Ovary (tissue), 9 donors: Measurements from ENCODE around the gene HSPA6. TPM values are rescaled to one million over a fixed set of nuclear protein-coding genes. Genes with fewer than 3 reads are reported as not detected.
"Not testable (repeated sequence)": the region's sequence is repeated elsewhere in the genome, so short reads cannot be mapped to it uniquely, and the experiment has no call there.

Experiments used
- DNase-seq, 5 donors: peaks; one replicate each; pipeline ENCODE4 v3.0.0-alpha.2; 2019 to 2020
- H3K27ac ChIP-seq, 2 donors: fragments of 200-600 bp; one replicate each; pipeline versions ENCODE4 v1.5.1 to v1.8.0; 2019 to 2022
- H3K27me3 ChIP-seq: fragments of 200-600 bp; one replicate; pipeline ENCODE4 v1.8.0; 2022
- H3K36me3 ChIP-seq: fragments of 200-600 bp; sonication (generic); one replicate; pipeline ENCODE4 v1.5.1; 2019
- H3K4me1 ChIP-seq: one replicate; pipeline ENCODE4 v1.8.1; 2013; ENCODE audit warnings: mild to moderate bottlenecking, moderate library complexity; ENCODE audit not compliant: insufficient read depth
- H3K4me3 ChIP-seq: fragments of 200-600 bp; sonication (generic); one replicate; pipeline ENCODE4 v1.5.1; 2017
- H3K9me3 ChIP-seq, 2 donors: fragments of 200-600 bp in 1 of 2; sonication (generic) in 1 of 2; one replicate each; pipeline versions ENCODE4 v1.5.1 to v1.8.1; 2013 to 2019; ENCODE audit warnings: mild to moderate bottlenecking in 1 of 2, moderate library complexity in 1 of 2
- WGBS, 3 donors: extraction: QIAGEN DNeasy Blood & Tissue Kit in 1 of 3; methylation state at CpG; one replicate each; pipeline versions ENCODE4 v1.1.5 to v1.1.7; 2013 to 2017; 5-methylcytosine and 5-hydroxymethylcytosine counted together
- intact Hi-C, 4 donors: fragments of 100-400 bp; cut with DNase I; formaldehyde crosslinking; loops; one replicate each; pipeline versions ENCODE4 v1.11.0 to v1.15.1; 2022 to 2023
- polyA plus RNA-seq, 2 donors: library from polyadenylated mRNA; stranded (reverse); fragments of 200-250 nt in 1 of 2; fragments of 350-450 nt in 1 of 2; fragmentation: Illumina TruSeq in 1 of 2; extraction: RNeasy Lipid Tissue Mini Kit (QIAGEN cat#74804) in 1 of 2; gene quantifications; one replicate each; pipeline ENCODE4 v1.2.3, GENCODE V29; 2013 to 2014
- total RNA-seq, 7 donors: library from RNA; depleted of rRNA in 2 of 7; stranded (reverse); fragments of >200 nt in 2 of 7; fragmentation: NEBNext Ultra II Directional in 3 of 7; extraction: Animal tissue kit (Norgen Biotek cat#: 25700) in 3 of 7; gene quantifications; one replicate each; pipeline versions ENCODE4 v1.1.0 to v1.2.4, GENCODE V29; 2016 to 2023
- donor health status: DM: no; HTN: no; CAD: no; lungs with moderate emphysema.
- donor health status: DM: no; HTN: no; CAD: no.
- donor health status: Bipolar disorder and iron deficiency.
- donor health status: DM: yes; HTN: yes; CAD: no.
- donor health status: DM: no; HTN: no; CAD: no.
- donor health status: DM: yes; HTN: yes; CAD: no.

Gene HSPA6
- total and polyA plus RNA-seq, 9 donors = 0.87 to 7.9 (median 1.6) TPM

DNA sequence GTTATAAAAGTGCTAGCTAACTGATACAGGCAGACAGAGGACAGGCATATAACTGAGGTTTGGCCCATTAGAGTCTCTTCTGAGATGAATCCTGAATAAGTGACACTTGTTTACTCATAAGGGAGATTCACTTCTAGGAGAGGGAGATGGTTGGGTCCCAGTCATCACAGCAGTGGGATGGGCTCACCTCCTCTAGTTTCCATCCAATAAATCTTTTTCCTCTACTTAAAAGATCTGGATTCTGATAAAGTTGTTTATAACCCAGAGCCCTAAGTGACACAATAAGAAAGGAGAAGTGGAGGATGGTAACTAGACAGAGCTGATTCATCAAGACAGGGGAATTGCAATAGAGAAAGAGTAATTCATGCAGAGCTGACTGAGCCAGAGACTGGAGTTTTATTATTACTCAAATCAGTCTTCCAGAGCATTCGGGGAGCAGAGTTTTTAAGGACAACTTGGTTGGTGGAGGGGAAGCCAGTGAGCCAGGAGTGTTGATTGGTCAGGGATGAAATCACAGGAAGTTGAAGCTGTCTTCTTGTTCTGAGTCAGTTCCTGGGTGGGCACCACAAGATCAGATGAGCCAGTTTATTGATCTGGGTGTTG is 30.6 kb downstream of the HSPA6 start:
- DNase-seq, H3K27ac ChIP-seq, H3K4me1 ChIP-seq, H3K36me3 ChIP-seq, H3K27me3 ChIP-seq, H3K9me3 ChIP-seq, intact Hi-C loops, H3K4me3 ChIP-seq: not testable (repeated sequence)
- 25 to 46% (median 41%) methylated on average over 1 of the region's 1 CpG for WGBS, 3 donors

DNA sequence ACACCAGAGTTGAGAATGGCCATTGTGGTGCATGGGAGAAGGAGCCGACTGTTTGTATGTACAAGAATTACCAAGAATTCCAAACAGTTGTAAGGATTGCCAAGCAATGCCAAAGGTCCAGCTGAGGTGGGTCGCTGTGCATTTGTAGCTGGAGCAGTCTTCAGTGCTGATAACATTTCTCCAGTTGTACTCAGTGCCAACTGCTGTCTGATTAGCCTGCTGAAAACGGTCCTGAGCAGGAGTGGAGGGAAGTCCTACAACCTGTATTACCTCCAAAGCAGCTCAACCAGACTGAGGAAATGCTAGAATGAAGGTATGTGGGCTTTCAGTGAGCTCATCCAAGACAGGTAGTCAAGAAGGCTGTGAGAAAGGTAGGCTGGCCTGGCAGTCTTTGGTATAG is 31.8 kb downstream of the HSPA6 start:
- H3K27me3 ChIP-seq, H3K9me3 ChIP-seq, H3K27ac ChIP-seq, H3K4me1 ChIP-seq, H3K36me3 ChIP-seq, intact Hi-C loops, DNase-seq, H3K4me3 ChIP-seq: not testable (repeated sequence)
- 32 to 61% (median 36%) methylated on average over 3 of the region's 3 CpGs for WGBS, 3 donors

DNA sequence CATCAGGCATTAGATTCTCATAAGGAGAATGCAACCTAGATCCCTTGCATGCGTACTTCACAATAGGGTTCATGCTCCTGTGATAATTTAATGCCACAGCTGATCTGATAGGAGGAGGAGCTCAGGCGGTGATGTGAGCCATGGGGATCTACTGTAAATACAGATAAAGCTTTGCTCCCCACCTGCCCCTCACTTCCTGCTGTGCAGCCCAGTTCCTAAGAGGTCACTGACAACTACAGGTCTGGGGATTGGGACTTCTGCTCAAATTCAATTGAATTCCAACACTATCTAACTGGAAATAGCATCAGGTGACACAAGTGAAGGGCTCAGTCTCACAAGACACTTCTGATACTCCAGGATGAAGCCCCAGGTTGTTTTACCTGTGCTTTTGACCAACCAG is 32.6 kb downstream of the HSPA6 start:
- intact Hi-C loops, H3K9me3 ChIP-seq, H3K4me3 ChIP-seq, H3K27ac ChIP-seq, DNase-seq, H3K4me1 ChIP-seq, H3K27me3 ChIP-seq, H3K36me3 ChIP-seq: not testable (repeated sequence)
- WGBS, 3 donors = 69 to 95% (median 77%) methylated on average over 2 of the region's 2 CpGs

DNA sequence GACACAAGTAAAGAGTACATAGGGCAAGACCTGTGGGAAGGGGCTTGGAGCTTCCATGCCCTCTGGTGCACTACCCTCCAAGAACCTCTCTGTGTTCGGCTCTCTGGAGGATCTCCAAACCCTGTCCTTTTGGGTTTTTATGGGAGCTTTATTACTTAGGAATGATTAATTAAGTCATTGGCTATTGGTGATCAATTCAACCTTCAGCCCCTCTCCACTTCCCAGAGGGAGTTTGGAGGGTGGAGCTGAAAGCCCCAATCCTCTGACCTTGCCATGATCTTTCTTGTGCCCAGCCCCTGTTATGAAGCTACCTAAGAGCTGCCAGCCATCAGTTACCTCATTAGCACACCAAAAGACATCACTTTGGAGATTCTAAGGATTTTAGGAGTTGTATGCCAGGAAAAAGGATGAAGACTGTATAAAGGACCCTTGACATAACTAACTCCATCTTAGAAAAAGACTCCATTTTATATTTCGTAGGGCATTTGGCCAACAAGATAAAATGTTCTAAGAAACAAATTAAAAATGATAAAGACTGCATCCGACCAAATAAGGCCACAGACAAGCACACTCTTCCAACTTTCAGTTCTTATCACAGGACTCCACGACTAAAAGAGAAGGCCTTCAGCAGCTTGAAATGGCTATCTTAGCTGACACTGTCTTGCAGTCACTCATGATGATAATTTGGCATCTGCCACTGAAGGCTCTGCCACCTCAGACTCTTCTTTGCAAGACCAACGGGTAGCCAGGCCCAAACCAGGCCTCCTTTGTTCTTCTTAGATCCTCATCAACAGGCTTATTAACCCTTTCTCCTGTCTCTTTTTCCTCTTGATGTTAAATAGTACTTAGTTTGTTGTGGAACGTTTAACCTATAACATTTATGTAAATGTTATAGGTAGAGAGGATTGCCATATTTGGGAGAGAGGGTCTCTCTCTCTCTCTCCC is 33.4 kb downstream of the HSPA6 start:
- H3K27me3 ChIP-seq, intact Hi-C loops, H3K9me3 ChIP-seq, DNase-seq, H3K27ac ChIP-seq, H3K4me3 ChIP-seq, H3K4me1 ChIP-seq, H3K36me3 ChIP-seq: not testable (repeated sequence)
- WGBS, 3 donors = 49 to 57% (median 55%) methylated on average over 5 of the region's 6 CpGs

DNA sequence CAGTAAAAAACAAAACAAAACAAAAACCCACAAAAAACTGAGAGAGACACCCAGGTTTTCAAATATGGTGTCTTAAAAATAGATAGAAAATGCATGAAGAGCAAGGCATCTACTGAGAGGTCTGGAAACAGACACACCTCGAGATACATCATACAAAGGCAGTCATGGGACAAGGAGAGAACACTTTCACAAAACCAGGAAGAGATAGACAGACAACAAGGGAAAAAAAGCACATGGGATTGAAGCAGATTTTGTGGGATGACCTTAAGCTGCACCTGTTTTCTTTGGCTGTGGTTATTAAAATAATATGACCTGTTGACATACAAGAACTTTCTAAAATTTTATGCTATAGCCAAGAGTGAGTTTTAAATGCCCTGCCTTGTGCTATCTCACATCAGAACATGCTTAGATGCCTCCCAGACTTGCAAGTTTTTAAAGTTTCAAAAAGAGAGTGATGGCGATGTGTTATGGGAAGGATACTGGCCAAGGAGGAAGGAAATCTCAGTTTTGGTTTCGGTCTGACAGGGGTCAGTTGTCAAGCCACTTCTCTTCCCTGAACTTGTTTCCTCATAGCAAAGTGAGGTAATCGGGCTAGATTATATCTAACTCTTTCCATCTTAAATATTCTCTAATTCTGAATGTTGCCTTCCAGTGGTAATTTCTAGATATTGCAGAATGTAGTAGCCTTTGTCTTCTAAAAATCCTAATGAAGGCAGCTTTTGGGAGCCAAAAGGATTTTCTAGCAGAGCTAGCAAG is 36.8 kb downstream of the HSPA6 start:
- DNase-seq, H3K9me3 ChIP-seq, H3K4me3 ChIP-seq, H3K4me1 ChIP-seq, intact Hi-C loops, H3K27me3 ChIP-seq, H3K27ac ChIP-seq, H3K36me3 ChIP-seq: not testable (repeated sequence)
- 63 to 64% (median 63%) methylated on average over 4 of the region's 4 CpGs for WGBS, 3 donors

DNA sequence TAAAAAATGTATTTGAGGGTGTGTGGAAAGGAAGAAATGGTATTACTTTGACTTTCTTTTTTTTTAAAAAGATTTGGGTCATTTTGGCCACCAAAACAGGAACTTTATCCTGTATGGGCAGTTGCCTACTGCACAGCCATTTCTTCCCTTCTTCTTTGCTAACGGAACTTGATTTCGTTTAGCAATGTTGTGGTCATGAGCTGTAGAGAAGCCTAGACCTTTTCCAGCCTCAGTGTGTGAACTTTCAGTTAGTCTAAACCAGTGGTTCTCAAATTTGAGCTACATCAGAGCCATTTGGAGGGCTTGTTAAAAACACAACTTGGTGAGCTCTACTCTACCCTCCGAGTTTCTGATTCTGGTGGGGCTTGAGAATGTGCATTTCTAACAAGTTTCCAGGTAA is 38.1 kb downstream of the HSPA6 start:
- H3K36me3 ChIP-seq, H3K9me3 ChIP-seq, H3K27me3 ChIP-seq, intact Hi-C loops, H3K4me3 ChIP-seq, H3K27ac ChIP-seq, DNase-seq, H3K4me1 ChIP-seq: not testable (repeated sequence)
- 79 to 92% (median 84%) methylated on average over 2 to 3 of the region's 3 CpGs for WGBS, 3 donors

DNA sequence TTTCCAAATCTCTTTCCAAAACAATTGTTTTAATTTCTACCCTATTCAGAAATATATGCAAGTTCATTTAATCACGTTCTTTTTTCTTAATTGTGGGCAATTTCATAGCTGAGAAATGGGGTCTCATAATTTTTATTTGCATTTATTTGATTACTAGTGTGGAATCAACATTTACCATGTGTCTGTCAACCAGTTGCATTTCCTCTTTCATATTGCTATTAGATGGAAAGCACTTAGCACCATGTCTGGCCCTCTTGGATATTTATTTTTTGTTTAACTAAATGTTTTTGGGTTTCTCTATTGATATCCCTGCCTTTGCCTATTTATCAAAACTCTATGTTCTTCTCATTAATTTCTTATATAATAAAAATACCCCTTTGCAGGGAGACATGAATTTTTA is 39.2 kb downstream of the HSPA6 start:
- H3K27ac ChIP-seq, H3K36me3 ChIP-seq, H3K4me1 ChIP-seq, intact Hi-C loops, H3K4me3 ChIP-seq, H3K9me3 ChIP-seq, H3K27me3 ChIP-seq, DNase-seq: not testable (repeated sequence)
- WGBS, 3 donors = 9 to 40% (median 20%) methylated on average over 1 of the region's 1 CpG

DNA sequence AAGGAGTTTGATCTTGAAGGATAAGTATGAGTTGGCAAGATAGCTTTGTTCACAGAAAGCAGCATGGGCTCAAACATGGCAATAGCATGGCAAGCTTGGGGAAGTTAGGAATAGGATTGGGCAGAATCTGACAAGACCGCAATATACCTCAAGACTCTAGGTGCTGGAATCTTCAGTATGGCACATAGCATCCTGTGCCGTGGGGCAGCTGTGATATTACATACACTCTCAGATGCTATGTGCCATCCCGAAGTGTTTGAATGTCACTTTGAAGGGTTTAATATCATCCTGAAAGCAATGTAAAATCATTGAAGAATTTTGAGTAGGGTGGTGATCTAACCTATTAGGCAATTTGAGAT is 42.2 kb downstream of the HSPA6 start:
- WGBS, 3 donors = 83 to 97% (median 94%) methylated on average over 1 to 2 of the region's 3 CpGs

DNA sequence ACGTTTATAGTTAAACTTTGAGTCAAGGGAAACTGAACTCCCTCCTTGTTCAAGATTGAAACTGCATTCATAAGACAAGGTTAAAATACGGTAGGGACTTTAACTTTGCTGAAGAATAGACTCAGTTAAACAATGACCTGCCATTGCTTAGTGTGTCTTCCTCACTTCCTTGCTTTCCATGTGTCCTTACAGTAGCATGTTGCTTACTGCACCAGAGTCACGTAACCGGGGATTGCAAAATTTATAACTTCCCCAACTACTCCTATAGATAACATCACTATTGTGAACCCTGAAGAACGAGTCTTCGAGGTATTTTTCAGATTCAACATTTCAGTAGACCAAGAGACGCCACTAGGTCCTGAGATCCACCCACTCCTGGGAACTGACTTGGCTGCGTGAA is 47.4 kb downstream of the HSPA6 start:
- H3K4me1 ChIP-seq, H3K27ac ChIP-seq, H3K9me3 ChIP-seq, H3K27me3 ChIP-seq, intact Hi-C loops, H3K4me3 ChIP-seq, DNase-seq, H3K36me3 ChIP-seq: not testable (repeated sequence)
- 79% methylated on average over 2 of the region's 8 CpGs; no CpG with 5 or more reads in 2 of the 3 donors for WGBS, 3 donors

More for the DNA sequence above, 42.2 kb downstream of the HSPA6 start:
- intact Hi-C loops, H3K4me1 ChIP-seq, H3K9me3 ChIP-seq, DNase-seq, H3K27me3 ChIP-seq, H3K4me3 ChIP-seq, H3K36me3 ChIP-seq, H3K27ac ChIP-seq: not testable (repeated sequence)
